Measurements from ENCODE around the gene CSF2.

DNA sequence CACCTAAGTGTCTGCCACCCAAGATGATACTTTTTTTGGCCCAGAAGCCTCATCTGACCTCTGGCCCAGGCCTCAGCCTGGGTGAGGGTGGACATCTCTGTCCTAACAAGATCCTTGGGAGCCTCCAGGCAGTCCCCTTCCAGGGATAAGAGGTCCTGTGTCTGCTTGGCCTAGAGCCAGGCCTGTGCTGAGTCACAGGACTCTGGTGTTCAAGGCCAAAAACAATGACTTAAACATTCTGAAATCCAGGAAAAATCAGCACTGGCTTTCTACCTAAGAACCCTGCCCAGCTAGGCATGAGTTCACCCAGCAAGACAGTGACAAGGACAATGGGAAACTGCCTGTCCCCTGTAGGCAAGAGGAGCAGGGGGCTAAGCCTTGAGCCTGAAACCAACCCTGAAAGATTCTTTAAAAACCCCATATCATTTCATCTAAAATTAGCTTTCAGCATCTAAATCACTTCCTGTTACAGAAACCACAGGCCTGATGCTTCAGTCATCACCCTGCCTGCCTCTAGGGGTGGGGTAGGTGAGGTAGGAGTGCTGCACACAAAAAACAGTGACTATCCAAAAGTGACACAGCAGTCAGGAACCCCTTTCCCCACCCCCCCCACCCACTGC is 29.9 kb downstream of the CSF2 start:
- TF ChIP-seq, protein P1, sequence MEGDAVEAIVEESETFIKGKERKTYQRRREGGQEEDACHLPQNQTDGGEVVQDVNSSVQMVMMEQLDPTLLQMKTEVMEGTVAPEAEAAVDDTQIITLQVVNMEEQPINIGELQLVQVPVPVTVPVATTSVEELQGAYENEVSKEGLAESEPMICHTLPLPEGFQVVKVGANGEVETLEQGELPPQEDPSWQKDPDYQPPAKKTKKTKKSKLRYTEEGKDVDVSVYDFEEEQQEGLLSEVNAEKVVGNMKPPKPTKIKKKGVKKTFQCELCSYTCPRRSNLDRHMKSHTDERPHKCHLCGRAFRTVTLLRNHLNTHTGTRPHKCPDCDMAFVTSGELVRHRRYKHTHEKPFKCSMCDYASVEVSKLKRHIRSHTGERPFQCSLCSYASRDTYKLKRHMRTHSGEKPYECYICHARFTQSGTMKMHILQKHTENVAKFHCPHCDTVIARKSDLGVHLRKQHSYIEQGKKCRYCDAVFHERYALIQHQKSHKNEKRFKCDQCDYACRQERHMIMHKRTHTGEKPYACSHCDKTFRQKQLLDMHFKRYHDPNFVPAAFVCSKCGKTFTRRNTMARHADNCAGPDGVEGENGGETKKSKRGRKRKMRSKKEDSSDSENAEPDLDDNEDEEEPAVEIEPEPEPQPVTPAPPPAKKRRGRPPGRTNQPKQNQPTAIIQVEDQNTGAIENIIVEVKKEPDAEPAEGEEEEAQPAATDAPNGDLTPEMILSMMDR (conservative IDR thresholded peaks at IDR 0.05), result 0 out of 2 replicates have a peak, but pooled peaks have one; percentile 22
- no peak for TF ChIP-seq EZH2 (IDR thresholded peaks at IDR 0.05; ENCODE audit: low read depth)

All from PC-9 (cell line).